ENCODE data around the gene FRYL.

FRYL gene

GRCh38 chr4:48554606-48555005 is 225.5 kb downstream of the FRYL start:
- Histone ChIP-seq H3K27me3 (ENCODE audit: control insufficient read depth in 1 of 2, insufficient read depth in 2 of 2, low read length in 2 of 2) (no peaks in the 10 kb centered on the region), H3K4me3 (ENCODE audit: low read length in 2 of 2) (no peak overlapping the region), H3K9me3 (ENCODE audit: control insufficient read depth in 2 of 2, low read length in 2 of 2) (no peaks in the 10 kb centered on the region), H3K9ac (ENCODE audit: low read length in 2 of 2) (no peak overlapping the region), H3K36me3 (ENCODE audit: control insufficient read depth in 2 of 2, insufficient read depth in 2 of 2, low read length in 2 of 2) (peaks cover 24 to 39% of the 10 kb centered on the region in 2 donors), H3K27ac (ENCODE audit: low read length) (no peak overlapping the region), H3K4me1 (ENCODE audit: control insufficient read depth, insufficient read depth, low read length) (no peaks in the 10 kb centered on the region)

- Histone ChIP-seq H3K9ac (ENCODE audit: low read length in 2 of 2) (no peak overlapping the region), H3K27me3 (ENCODE audit: control insufficient read depth in 1 of 2, insufficient read depth in 2 of 2, low read length in 2 of 2) (no peaks in the 10 kb centered on the region), H3K36me3 (ENCODE audit: control insufficient read depth in 2 of 2, insufficient read depth in 2 of 2, low read length in 2 of 2) (peaks cover 28 to 41% of the 10 kb centered on the region in 2 donors), H3K27ac (ENCODE audit: low read length) (no peak overlapping the region), H3K4me3 (ENCODE audit: low read length in 2 of 2) (no peak overlapping the region), H3K9me3 (ENCODE audit: control insufficient read depth in 2 of 2, low read length in 2 of 2) (no peaks in the 10 kb centered on the region), H3K4me1 (ENCODE audit: control insufficient read depth, insufficient read depth, low read length) (no peaks in the 10 kb centered on the region)
Observed at GRCh38 chr4:48553720-48554119, 226.4 kb downstream of the FRYL start.

DNA sequence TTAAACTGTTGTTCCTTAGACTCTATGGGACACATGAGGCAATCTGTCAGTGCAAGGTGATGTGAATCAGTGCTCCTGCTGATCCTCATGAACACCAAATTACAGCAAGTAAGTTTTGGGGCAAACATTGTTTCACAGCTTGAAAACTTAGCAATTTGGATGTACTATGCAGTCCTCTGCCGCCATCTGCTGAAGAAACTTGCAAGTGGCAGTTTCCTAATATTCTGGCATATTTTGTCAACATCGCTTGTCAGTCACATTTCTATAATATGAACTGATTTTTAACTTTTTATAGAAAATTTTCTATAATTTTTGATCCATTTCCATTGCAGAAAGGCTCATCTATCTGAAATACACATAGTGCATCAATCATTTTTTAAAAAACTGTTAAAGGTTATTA is 233.7 kb downstream of the FRYL start:
- Histone ChIP-seq H3K36me3 (ENCODE audit: control insufficient read depth in 2 of 2, insufficient read depth in 2 of 2, low read length in 2 of 2) (peaks cover 42 to 56% of the 10 kb centered on the region in 2 donors), H3K4me3 (ENCODE audit: low read length in 2 of 2) (no peak overlapping the region), H3K9ac (ENCODE audit: low read length in 2 of 2) (no peak overlapping the region), H3K9me3 (ENCODE audit: control insufficient read depth in 2 of 2, low read length in 2 of 2) (no peaks in the 10 kb centered on the region), H3K4me1 (ENCODE audit: control insufficient read depth, insufficient read depth, low read length) (no peaks in the 10 kb centered on the region), H3K27me3 (ENCODE audit: control insufficient read depth in 1 of 2, insufficient read depth in 2 of 2, low read length in 2 of 2) (no peaks in the 10 kb centered on the region), H3K27ac (ENCODE audit: low read length) (no peak overlapping the region)

- H3K27me3 ChIP-seq (ENCODE audit: control insufficient read depth in 1 of 2, insufficient read depth in 2 of 2, low read length in 2 of 2), result no peaks in the 10 kb centered on the region
- H3K9ac ChIP-seq (ENCODE audit: low read length in 2 of 2), result no peak overlapping the region
- no peak overlapping the region for H3K27ac ChIP-seq (ENCODE audit: low read length)
- no peaks in the 10 kb centered on the region for H3K9me3 ChIP-seq (ENCODE audit: control insufficient read depth in 2 of 2, low read length in 2 of 2)
- no peak overlapping the region for H3K4me3 ChIP-seq (ENCODE audit: low read length in 2 of 2)
- peaks cover 46 to 47% of the 10 kb centered on the region in 2 donors for H3K36me3 ChIP-seq (ENCODE audit: control insufficient read depth in 2 of 2, insufficient read depth in 2 of 2, low read length in 2 of 2)
- no peaks in the 10 kb centered on the region for H3K4me1 ChIP-seq (ENCODE audit: control insufficient read depth, insufficient read depth, low read length)
Observed at GRCh38 chr4:48543796-48544195, 236.3 kb downstream of the FRYL start.

DNA sequence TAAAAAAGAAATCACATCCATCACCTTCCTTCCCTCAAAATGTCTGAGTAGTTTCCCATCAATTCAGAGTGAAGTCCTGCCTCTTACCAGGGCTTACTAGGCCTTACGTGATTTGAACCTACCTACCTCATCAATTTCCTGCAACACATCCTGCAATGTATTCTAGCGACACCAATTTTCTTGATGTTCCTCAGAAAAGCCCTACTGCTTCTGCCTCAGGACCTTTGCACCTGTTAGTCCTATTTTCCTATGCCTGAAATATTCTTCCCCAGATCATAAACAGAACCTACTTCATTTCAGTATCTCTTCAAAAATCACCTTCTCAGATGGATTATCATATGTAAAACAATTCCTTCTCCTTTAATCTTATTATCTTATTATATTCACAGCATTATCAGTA is 237.2 kb downstream of the FRYL start:
- H3K9me3 ChIP-seq (ENCODE audit: control insufficient read depth in 2 of 2, low read length in 2 of 2), result no peaks in the 10 kb centered on the region
- no peak overlapping the region for H3K27ac ChIP-seq (ENCODE audit: low read length)
- H3K4me1 ChIP-seq (ENCODE audit: control insufficient read depth, insufficient read depth, low read length), result no peaks in the 10 kb centered on the region
- no peak overlapping the region for H3K9ac ChIP-seq (ENCODE audit: low read length in 2 of 2)
- H3K27me3 ChIP-seq (ENCODE audit: control insufficient read depth in 1 of 2, insufficient read depth in 2 of 2, low read length in 2 of 2), result no peaks in the 10 kb centered on the region
- H3K36me3 ChIP-seq (ENCODE audit: control insufficient read depth in 2 of 2, insufficient read depth in 2 of 2, low read length in 2 of 2), result peaks cover 38 to 46% of the 10 kb centered on the region in 2 donors
- H3K4me3 ChIP-seq (ENCODE audit: low read length in 2 of 2), result no peak overlapping the region

GRCh38 chr4:48539597-48539996 is 240.5 kb downstream of the FRYL start:
- Histone ChIP-seq H3K36me3 (ENCODE audit: control insufficient read depth in 2 of 2, insufficient read depth in 2 of 2, low read length in 2 of 2) (peaks cover 27 to 32% of the 10 kb centered on the region in 2 donors), H3K27me3 (ENCODE audit: control insufficient read depth in 1 of 2, insufficient read depth in 2 of 2, low read length in 2 of 2) (no peaks in the 10 kb centered on the region), H3K9me3 (ENCODE audit: control insufficient read depth in 2 of 2, low read length in 2 of 2) (no peaks in the 10 kb centered on the region), H3K27ac (ENCODE audit: low read length) (no peak overlapping the region), H3K4me3 (ENCODE audit: low read length in 2 of 2) (no peak overlapping the region), H3K9ac (ENCODE audit: low read length in 2 of 2) (no peak overlapping the region), H3K4me1 (ENCODE audit: control insufficient read depth, insufficient read depth, low read length) (no peaks in the 10 kb centered on the region)

DNA sequence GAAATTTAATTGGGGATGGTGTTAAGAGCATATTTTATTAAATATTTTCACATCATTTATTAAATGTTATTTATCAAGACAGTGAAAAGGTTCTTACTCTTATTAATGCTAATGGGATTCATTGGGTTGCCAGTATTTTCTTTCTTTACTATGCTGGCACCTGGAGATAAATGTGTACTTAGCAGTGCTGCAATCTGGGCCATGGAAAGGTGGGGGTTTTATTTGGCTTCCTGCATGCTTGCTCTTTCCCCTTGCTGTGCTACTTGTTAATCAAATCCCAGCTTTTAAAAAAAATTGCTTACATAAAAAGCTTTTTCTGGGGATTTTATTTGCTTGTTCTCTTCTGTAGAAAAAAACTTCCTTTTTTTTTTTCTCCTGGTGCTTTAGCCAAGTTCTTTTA is 241.7 kb downstream of the FRYL start:
- Histone ChIP-seq H3K4me3 (ENCODE audit: low read length in 2 of 2) (no peak overlapping the region), H3K9ac (ENCODE audit: low read length in 2 of 2) (no peak overlapping the region), H3K27ac (ENCODE audit: low read length) (no peak overlapping the region), H3K36me3 (ENCODE audit: control insufficient read depth in 2 of 2, insufficient read depth in 2 of 2, low read length in 2 of 2) (peaks cover 23 to 28% of the 10 kb centered on the region in 2 donors), H3K27me3 (ENCODE audit: control insufficient read depth in 1 of 2, insufficient read depth in 2 of 2, low read length in 2 of 2) (no peaks in the 10 kb centered on the region), H3K9me3 (ENCODE audit: control insufficient read depth in 2 of 2, low read length in 2 of 2) (no peaks in the 10 kb centered on the region), H3K4me1 (ENCODE audit: control insufficient read depth, insufficient read depth, low read length) (no peaks in the 10 kb centered on the region)

DNA sequence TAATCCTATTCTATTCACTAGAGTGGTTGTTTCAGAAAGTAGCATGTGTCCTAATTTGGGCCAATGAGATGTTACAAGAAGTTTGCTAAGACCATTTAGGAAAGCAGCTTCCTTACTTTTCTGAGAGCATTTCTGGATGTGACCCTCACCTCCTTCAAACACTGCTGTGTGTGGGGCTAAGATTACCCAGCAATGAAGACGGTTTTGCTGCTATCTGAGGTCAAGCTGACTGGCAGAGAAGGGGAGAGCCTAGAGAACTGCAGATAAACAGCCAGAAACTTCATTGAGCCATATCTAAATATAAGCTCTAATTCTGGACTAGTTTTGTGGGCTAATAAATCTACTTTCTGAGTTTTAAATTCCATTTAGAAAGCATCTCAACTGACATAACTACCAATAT is 253.7 kb downstream of the FRYL start:
- Histone ChIP-seq H3K9ac (ENCODE audit: low read length in 2 of 2) (no peak overlapping the region), H3K9me3 (ENCODE audit: control insufficient read depth in 2 of 2, low read length in 2 of 2) (no peaks in the 10 kb centered on the region), H3K4me3 (ENCODE audit: low read length in 2 of 2) (no peak overlapping the region), H3K27ac (ENCODE audit: low read length) (no peak overlapping the region), H3K27me3 (ENCODE audit: control insufficient read depth in 1 of 2, insufficient read depth in 2 of 2, low read length in 2 of 2) (no peaks in the 10 kb centered on the region), H3K36me3 (ENCODE audit: control insufficient read depth in 2 of 2, insufficient read depth in 2 of 2, low read length in 2 of 2) (peaks cover 45 to 48% of the 10 kb centered on the region in 2 donors), H3K4me1 (ENCODE audit: control insufficient read depth, insufficient read depth, low read length) (no peaks in the 10 kb centered on the region)

- H3K36me3 ChIP-seq (ENCODE audit: control insufficient read depth in 2 of 2, insufficient read depth in 2 of 2, low read length in 2 of 2), result peaks cover 41 to 44% of the 10 kb centered on the region in 2 donors
- no peak overlapping the region for H3K9ac ChIP-seq (ENCODE audit: low read length in 2 of 2)
- H3K4me1 ChIP-seq (ENCODE audit: control insufficient read depth, insufficient read depth, low read length), result no peaks in the 10 kb centered on the region
- no peak overlapping the region for H3K4me3 ChIP-seq (ENCODE audit: low read length in 2 of 2)
- H3K27me3 ChIP-seq (ENCODE audit: control insufficient read depth in 1 of 2, insufficient read depth in 2 of 2, low read length in 2 of 2), result no peaks in the 10 kb centered on the region
- H3K27ac ChIP-seq (ENCODE audit: low read length), result no peak overlapping the region
- H3K9me3 ChIP-seq (ENCODE audit: control insufficient read depth in 2 of 2, low read length in 2 of 2), result no peaks in the 10 kb centered on the region
Observed at GRCh38 chr4:48518143-48518542, 261.9 kb downstream of the FRYL start.

DNA sequence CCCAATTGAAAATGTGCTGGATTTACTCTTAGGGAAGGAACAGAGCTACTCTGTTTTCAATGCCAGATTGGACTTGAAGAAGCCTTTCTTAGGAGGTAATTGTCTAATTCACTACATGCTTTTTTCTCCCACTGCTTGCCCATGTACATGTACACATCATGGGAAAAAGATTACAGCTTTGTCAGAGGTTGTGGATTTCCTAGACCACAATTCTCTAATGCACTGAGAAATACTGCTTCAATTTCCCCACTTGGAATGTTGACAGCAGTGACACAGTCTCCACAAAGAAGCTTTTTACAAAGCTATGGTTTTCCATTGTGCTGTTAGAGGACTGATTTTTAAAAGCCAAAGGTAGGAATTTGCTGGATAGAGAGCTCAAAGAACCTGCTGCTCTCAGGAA is 270.5 kb downstream of the FRYL start:
- peak overlapping the region in 1 of 2 donors; percentile 2 for H3K9ac ChIP-seq (ENCODE audit: low read length in 2 of 2)
- H3K36me3 ChIP-seq (ENCODE audit: control insufficient read depth in 2 of 2, insufficient read depth in 2 of 2, low read length in 2 of 2), result peaks cover 40 to 50% of the 10 kb centered on the region in 2 donors
- H3K27ac ChIP-seq (ENCODE audit: low read length), result no peak overlapping the region
- no peak overlapping the region for H3K4me3 ChIP-seq (ENCODE audit: low read length in 2 of 2)
- H3K4me1 ChIP-seq (ENCODE audit: control insufficient read depth, insufficient read depth, low read length), result no peaks in the 10 kb centered on the region
- H3K27me3 ChIP-seq (ENCODE audit: control insufficient read depth in 1 of 2, insufficient read depth in 2 of 2, low read length in 2 of 2), result no peaks in the 10 kb centered on the region
- no peaks in the 10 kb centered on the region for H3K9me3 ChIP-seq (ENCODE audit: control insufficient read depth in 2 of 2, low read length in 2 of 2)

GRCh38 chr4:48506716-48507115 is 273.4 kb downstream of the FRYL start:
- H3K4me3 ChIP-seq (ENCODE audit: low read length in 2 of 2), result no peak overlapping the region
- H3K36me3 ChIP-seq (ENCODE audit: control insufficient read depth in 2 of 2, insufficient read depth in 2 of 2, low read length in 2 of 2), result peaks cover 20 to 34% of the 10 kb centered on the region in 2 donors
- H3K27ac ChIP-seq (ENCODE audit: low read length), result no peak overlapping the region

More at GRCh38 chr4:48506716-48507115, 273.4 kb downstream of the FRYL start:
- no peak overlapping the region for H3K9ac ChIP-seq (ENCODE audit: low read length in 2 of 2)
- H3K9me3 ChIP-seq (ENCODE audit: control insufficient read depth in 2 of 2, low read length in 2 of 2), result no peaks in the 10 kb centered on the region
- no peaks in the 10 kb centered on the region for H3K4me1 ChIP-seq (ENCODE audit: control insufficient read depth, insufficient read depth, low read length)
- no peaks in the 10 kb centered on the region for H3K27me3 ChIP-seq (ENCODE audit: control insufficient read depth in 1 of 2, insufficient read depth in 2 of 2, low read length in 2 of 2)

Data from stomach smooth muscle (tissue), 2 donors.